Measurements from ENCODE around the gene SLC38A8.

SLC38A8 gene

GRCh38 chr16:84042308-84042878 is at the start of gene SLC38A8:
Gene SLC38A8, minus strand, starts transcription at chr16:84042795. Its CDS starts 638 bp downstream, at chr16:84042157.
- DNase-seq = no peak

DNA sequence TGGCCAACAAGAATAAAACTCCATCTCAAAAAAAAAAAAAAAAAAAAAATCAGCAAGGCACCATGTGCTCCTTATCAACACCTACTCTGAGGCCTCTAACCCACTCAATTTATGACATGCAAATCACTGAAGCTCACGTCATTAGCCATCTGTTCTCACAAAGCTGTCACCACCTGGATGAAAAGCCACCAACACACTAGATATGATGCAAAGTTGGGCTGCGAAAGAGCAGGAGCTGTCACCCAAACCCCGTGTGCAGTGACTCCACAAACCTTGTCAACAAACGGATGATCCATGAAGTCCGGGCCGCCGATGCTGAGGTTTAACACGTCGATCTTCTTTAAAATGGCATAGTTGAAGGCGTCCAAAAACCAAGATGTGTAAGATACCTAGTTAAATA is 48.9 kb upstream of the SLC38A8 start:
- DNase-seq = no peak

GRCh38 chr16:84090211-84090610 is 47.6 kb upstream of the SLC38A8 start:
- DNase-seq = no peak

DNA sequence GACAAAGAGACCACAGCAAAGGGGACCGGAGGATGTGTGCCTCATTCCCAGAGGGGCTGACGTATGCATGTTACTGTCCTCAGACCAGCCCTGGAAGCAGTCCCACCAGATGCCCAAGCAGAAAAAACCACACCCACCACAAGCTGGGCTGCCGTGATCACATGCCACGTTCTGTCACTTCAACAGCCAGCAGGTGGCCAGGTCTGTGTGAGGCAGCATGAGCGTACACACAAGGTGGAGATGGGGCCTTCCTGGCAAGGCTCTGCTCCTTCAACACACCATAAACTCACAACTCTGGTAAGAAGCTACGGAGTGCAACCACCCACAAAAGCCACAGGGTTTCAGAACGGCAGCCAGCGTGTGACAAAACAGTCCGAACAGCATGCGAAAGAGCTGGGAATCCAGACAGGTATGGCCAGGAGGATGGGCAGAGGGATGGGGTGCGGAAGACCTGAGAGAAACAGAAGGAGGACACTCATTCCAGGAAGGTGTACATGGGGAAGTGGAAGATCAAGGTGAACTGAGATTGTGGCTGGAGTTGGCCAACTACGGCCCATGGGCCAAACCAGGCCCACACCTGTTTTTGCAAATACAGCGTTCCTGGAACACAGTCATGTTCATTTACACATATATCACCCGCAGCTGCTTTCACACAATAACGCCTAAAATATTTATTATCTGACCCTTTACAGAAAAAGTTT is 46.2 kb upstream of the SLC38A8 start:
- DNase-seq = no peak

- no peak for DNase-seq
These were observed 45.0 kb upstream of the SLC38A8 start for GRCh38 chr16:84087466-84088151.

GRCh38 chr16:84087001-84087400 is 44.4 kb upstream of the SLC38A8 start:
- no peak for DNase-seq

GRCh38 chr16:84086341-84086740 is 43.7 kb upstream of the SLC38A8 start:
- DNase-seq = no peak

DNA sequence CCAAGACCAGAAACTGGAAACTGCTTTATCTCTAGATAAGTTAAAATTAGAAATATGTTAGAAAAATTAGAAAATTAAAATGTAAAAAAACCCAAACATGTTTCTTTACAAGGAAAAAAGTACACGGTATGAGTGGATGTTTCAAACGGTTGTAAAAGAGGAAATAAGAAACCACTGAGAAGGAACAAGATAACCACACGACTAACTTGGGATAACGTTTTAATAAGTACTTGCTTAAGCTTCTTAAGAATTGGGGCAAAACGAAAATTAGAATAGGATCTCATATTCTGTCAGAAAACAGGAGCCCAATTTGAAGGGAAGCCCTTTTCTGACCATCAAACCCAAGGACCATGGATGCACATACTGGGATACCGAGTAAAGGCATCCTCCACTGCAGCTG is 43.2 kb upstream of the SLC38A8 start:
- no peak for DNase-seq

GRCh38 chr16:84085271-84085667 is 42.7 kb upstream of the SLC38A8 start:
- no peak for DNase-seq

DNA sequence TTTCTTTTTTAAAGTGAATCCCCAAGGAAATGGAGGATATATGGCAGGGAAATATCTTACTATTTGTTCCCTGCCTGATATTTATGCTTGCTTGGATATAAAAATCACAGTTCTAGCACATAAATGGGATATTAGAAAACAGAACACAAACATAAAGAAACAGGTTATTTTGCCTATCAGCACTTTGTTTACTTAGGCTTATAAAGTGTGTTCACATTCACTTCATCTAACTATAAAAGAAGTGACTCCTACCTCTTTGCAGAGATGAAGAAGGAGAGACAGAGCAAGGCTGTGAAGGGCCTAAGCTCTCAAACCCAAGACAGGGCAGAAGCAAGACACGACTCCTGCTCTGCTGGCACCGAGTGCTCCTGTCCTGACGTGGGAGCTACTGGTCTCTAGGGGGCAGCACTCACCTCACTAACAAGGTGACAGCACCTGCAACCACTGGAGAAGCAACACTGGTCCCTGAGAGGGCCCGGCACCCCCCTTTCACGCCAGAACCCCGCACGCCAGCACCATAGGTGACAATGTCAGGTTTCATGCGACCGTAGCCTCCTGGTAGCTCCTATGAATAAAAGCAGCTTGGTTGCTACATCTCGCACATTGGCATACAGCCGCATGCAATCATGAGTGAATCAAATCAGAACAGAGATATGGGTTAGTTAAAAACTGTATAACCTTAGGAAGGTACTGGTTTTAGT is 42.1 kb upstream of the SLC38A8 start:
- no peak for DNase-seq

DNA sequence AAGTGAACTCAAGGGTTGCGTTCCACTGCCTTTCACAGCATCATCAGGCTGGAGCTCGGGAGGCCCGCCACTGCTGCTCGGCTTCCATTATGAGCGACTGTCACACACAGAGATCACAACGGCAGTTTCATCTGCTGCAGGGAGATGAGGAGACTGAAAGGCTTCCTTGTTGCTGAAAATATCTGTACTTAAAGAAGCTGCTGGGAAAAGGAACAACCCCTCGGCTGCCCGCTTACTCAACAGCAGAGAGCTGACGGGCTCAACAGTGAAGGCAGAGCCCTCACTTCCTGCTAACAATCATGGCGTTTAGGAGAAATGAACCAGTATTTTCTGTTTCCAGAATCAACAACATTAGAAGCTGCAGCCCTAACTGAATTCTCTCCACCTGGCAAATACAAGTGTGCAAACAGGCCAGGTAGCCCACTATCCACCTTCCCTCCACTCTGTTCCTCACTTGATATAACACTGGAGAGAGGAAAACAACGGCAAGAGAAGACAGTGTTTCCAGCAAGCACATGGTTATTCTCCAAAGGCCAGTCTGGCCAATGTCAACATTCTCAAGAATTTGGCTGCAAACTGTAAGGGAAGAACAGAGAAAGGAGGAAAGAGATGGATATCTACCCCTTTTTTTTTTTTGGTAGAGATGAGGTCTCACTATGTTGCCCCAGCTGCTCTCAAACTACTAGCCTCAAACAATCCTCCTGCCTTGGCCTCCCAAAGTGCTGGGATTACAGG is 40.4 kb upstream of the SLC38A8 start:
- no peak for DNase-seq

DNA sequence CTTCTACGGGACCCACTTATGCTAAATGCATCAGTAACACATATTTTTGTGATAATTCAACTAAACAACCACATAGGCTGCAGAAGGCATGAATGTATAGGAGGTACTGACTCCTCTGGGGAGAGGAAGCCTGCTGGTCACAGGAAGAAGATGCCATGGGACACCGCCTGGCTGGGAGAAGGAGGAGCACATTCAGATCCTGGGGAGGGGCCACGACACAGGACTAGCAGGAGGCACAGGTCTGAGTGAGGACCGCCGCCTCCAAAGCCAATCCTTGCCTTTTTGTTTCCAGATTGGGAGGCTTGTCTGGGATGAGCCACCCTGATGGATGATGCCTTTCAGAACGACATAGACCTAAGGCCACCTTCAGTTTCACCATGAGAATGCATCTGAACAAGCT is 39.5 kb upstream of the SLC38A8 start:
- no peak for DNase-seq

DNA sequence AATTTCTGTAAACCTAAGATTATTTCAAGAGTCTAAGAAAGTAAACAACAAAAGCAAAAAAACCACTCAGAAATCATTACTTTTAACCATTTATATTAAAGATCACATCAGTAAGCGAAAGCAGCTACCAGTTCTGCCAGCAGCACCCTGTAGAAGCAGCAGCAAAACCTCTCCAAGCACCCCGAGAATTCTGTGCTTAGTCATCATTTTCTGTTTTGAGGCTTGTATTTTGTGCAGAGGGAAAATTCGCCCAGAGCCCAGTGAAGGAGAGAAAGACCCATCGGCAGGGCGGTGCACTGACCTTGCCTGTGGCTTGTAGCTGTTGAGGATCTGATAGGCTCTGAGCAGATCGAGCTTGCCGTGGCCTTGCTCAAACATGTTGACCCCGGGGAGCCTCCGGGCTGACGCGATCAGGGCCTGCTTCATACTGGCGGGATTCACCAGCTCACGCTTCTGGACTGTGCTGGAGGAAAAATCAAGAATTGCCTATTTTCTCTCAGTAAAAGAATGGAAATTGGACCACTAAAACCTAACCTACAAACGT is 38.9 kb upstream of the SLC38A8 start:
- no peak for DNase-seq

DNA sequence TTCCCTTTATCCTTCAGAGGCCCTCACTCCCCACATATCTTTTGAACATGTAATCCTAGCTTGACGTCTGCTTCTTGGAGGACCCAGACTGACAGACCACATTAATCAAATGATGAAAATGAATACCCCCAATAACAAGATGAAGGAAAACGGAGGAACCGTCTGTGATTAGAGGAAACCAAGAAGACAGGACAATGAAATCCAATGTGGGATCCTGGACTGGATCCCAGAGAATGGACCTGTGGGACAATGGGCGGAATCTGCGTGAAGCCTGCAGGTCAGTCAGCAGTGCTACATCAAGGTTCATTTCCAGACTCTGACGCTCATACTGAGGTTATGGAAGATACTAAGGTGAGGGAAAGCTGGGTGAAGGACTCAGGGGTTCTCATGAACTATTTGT is 38.2 kb upstream of the SLC38A8 start:
- no peak for DNase-seq

DNA sequence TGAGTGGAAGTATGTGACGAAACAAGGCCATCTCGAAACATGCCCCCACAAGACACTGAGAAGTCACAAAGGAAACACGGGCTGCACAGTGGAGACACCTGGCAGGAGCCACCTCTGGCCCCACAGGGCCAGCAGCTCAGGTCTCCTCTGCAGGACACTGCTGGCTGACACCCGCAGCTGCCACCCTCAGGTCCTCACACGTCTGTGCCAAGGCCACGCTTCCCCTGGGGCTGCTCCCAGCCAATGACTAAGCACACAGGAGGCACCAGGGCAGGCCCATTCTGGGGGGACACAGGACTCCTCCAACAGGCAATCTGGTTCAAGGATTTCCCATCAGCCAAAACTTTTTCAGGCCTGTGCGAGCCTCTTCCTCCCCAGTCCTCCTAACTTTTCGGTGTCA is 37.8 kb upstream of the SLC38A8 start:
- DNase-seq = no peak

- no peak for DNase-seq
These were observed 37.1 kb upstream of the SLC38A8 start for GRCh38 chr16:84079664-84080063.

DNA sequence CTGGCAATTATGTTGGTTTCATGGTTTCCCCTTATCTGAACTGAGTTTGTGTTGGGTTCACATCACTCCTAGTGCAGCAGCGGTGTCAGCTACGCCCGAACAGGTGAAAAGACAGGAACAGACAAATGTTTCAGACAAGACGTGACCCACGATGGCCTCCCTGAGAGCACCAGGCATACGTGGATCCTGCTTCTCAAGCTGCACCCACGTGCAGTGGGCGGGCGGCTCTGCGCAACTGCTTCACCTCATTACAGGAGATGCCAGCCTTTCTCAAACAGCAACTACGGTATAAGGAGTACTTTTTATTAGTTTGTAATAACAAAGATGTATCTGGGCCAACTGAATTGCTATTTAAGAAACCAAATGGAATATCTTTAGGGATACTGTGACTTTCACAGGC is 32.8 kb upstream of the SLC38A8 start:
- no peak for DNase-seq

DNA sequence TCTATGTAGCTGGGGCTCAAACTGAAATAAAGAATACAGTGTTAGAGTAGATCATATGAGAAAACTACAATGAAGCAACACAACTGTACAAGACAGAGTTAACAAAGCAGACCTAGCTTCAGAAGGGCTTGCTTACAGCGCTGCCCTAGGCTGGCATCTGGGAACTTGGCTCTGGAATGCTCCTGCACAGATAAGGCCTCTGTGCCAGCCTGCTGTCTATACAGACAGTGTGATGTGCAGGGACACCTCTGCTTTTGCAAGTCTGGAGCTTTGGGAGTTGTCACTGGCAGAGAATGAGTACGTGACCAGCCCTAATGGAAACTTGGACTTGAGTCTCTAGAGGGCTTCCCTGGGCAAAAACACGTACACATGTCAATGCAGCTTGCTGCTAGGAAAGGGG is 32.1 kb upstream of the SLC38A8 start:
- no peak for DNase-seq

DNA sequence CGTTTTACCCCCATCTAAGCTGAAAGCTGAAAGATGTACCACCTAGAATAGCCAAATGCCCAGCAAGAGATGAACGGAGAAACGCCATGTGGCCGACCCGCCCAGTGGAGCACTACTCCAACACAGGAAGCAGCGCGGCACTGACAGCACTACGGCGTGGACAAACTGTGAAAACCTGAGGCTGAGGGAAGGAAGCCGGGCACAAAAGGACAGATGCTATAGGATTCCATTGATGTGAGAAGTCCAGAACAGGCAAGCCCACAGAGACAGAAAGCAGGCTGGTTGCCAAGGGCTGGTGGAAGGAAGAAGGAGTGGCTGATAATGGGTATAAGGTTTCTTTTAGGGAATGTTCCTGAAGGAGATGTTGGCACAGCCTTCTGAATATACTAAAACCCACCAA is 29.4 kb upstream of the SLC38A8 start:
- DNase-seq = no peak

GRCh38 chr16:84071121-84071520 is 28.5 kb upstream of the SLC38A8 start:
- DNase-seq = no peak

GRCh38 chr16:84069540-84069939 is 26.9 kb upstream of the SLC38A8 start:
- no peak for DNase-seq

- no peak for DNase-seq
These were observed 26.3 kb upstream of the SLC38A8 start for GRCh38 chr16:84068783-84069462.

Measured in DMS79 (cell line).